Measurements from ENCODE around the gene SOBP.

Gene SOBP

GRCh38 chr6:107703606-107704005, 213.7 kb downstream of the SOBP start:
- no peak for DNase-seq

DNA sequence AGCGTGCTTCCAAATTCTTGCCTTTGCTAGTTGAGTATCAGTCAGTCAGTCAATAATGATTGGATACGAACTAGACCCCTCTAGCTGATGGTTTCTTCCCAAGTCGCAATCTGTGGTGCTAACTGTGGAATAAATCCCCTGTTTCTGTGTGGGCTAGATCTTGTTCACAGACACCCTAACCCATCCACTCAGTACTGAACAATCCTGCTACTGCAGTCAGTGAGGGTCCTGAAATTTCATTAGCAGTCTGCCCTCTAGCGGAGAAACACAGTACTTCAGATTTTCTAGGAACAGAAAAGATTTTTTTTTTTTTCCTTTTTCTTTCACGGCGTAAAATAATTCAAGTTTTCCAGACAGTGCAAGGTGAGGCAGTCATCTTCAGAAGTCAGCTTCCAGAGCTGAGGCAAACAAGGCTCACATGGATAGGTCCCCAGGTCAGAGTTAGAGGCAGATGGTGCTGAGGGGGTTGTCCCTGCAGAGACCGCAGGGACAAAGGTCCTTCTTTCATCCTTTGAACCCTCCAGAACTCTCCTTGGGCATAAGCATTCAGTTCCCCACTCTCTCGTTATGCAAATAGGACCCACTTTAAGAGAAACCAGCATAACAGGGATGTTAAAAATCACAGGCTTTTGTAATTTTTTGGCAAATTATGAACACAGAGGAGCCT, 214.6 kb downstream of the SOBP start:
- DNase-seq = peak; percentile 60

DNA sequence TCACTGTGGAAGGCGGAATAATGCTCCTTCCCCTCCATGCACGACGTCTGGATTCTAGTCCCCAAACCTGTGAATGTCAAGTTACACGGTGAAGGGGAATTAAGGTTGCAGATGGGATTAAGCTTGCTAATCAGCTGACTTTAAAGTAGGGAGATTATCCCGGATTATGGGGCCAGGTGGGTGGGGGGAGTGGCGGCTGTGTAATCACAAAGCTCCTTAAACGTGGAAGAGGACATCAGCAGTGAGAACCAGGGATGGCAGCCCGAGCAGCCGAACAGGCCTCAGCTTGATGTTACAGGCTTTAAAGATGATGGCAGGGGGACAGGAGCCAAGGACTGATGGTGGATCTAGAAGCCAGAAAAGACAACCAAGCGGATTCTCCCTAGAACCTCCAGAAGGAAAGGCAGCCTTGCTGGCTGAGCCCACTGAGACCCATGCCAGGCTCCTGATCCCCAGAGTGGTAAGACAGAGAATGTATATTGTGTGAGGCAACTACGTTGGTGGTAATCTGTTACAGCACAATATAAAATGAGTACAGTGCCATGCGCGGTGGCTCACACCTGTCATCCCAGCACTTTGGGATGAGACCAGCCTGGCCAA, 216.7 kb downstream of the SOBP start:
- no peak for DNase-seq

- DNase-seq = no peak
These were observed 217.7 kb downstream of the SOBP start for GRCh38 chr6:107707346-107708275.

DNA sequence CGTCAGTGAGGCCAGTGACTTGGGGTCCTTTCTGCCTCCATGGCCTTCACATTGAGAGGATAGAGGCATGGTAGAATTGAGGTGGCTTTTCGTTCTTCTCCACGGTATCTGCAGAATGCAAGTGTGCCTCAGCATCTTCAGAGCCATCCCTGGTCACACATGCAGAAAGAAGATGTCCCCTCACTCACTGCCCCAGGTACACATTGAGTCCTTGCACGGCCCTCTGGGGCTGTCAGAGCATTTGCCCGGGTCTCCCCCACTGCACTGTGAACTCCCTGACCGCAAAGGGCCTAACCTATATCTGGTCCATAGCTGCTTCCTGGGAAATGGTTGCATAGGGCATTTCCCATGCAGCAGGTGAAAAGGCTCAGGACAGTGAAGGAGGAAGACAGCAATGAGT, 218.5 kb downstream of the SOBP start:
- DNase-seq = no peak

DNA sequence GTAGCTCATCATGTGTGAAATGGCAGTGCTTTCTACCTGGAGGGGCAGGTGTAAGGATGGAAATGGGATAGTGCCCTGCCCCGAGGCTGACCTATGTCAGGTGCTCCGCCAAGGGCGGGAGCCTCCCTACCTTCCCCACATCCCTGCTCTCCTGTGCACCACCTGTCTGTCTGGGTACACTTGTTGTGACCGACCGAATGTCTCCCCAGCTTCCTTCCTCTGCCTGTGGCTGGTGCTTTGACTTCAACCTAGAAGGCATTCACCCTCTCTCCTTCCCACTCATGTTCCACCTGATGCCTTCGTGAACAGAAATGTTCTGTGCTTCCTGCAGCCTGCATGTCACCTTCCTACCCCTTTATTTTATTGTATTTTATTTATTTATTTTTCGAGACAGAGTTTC, 219.4 kb downstream of the SOBP start:
- no peak for DNase-seq
